HG03521 (cell line): ENCODE results near the gene FAM83F.
"Not testable (repeated sequence)": the region's sequence is repeated elsewhere in the genome, so short reads cannot be mapped to it uniquely, and the experiment has no call there.

Experiments
- ATAC-seq: cut with Tn5 transposase; IDR thresholded peaks from one replicate; pipeline ENCODE4 v1.9.1; 2021; ENCODE audit warnings: mild to moderate bottlenecking, moderate library complexity; ENCODE audit not compliant: unreplicated experiment

Gene FAM83F

DNA sequence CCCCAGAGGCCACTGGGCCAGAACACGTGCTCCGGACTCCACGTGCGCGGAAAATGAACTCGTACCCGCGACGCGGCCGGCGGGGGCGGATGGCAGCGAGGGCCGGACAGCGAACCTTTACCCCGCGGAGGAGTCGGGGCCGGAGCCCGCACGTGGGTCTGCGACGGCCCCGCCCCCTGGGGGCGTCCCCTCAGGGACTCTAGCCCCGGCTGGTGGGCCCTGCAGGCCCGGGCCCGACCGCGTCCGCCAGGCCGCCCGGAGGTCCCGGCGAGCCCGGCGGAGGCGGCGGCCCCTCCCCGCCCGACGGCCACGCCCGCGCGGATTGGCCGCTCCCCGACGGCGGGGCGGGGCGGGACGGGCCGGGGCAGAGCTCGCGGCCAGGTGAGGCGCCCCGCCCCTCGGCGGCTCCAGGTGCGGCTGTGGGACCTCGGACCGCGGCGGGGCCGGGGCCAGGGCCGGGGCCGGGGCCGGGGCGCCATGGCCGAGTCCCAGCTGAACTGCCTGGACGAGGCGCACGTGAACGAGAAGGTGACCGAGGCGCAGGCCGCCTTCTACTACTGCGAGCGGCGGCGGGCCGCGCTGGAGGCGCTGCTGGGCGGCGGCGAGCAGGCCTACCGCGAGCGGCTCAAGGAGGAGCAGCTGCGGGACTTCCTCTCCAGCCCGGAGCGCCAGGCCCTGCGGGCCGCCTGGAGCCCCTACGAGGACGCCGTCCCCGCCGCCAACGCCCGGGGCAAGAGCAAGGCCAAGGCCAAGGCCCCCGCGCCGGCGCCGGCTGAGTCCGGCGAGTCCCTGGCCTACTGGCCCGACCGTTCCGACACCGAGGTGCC is at the start of gene FAM83F:
TSS of gene FAM83F (plus strand) at position 389 of the 827 bp plus-strand sequence. CDS start at position 478, 89 bp downstream.
- no peak for ATAC-seq

DNA sequence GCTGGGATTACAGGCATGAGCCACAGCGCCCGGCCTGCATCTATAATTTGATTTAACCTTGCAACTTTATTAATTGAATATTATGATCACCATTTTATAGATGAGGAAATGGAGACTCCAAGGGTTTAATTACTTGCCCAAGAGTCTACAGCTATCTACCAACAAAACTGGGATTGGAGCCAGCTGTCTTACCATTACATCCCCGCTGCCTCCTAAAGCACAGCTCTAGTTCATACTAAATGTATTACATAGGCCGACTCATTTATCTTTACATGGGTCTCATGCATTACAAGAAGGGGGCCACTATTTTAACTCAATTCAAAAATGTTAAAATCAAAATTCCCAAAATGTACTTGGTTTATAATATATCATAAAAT is 48.6 kb upstream of the FAM83F start:
- ATAC-seq, result no peak

DNA sequence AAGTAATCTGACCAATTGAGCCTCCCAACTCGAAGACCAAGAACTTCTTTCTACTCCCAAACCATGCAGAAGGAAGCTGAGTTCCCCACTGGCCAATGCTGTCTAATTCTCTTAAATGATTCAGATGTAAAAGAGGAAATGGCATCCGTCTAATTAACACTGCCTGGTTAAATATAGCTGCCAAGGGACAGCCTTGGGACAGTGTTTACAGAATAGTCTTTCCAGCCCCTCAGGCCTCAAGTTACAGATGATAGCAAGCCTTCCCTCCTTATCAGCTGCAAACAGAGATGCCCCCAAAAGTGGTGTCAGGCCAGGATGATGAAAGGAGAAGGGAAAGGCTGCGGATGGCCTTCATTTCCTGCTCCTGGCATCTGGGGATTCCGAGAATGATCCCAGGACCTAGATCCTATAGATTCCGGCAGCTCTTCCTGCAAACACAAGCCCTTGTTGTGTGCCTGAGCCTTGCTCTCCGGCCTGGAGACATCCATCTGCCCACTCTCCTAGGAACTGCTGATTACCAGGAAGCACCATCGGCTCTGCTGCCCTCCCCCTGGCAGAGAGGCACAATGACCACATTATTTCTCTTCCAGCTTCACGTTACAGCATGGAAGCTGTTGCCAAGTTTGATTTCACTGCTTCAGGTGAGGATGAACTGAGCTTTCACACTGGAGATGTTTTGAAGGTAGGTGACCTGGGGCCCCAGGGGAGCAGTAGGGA is 48.1 kb upstream of the FAM83F start:
- ATAC-seq, result no peak

DNA sequence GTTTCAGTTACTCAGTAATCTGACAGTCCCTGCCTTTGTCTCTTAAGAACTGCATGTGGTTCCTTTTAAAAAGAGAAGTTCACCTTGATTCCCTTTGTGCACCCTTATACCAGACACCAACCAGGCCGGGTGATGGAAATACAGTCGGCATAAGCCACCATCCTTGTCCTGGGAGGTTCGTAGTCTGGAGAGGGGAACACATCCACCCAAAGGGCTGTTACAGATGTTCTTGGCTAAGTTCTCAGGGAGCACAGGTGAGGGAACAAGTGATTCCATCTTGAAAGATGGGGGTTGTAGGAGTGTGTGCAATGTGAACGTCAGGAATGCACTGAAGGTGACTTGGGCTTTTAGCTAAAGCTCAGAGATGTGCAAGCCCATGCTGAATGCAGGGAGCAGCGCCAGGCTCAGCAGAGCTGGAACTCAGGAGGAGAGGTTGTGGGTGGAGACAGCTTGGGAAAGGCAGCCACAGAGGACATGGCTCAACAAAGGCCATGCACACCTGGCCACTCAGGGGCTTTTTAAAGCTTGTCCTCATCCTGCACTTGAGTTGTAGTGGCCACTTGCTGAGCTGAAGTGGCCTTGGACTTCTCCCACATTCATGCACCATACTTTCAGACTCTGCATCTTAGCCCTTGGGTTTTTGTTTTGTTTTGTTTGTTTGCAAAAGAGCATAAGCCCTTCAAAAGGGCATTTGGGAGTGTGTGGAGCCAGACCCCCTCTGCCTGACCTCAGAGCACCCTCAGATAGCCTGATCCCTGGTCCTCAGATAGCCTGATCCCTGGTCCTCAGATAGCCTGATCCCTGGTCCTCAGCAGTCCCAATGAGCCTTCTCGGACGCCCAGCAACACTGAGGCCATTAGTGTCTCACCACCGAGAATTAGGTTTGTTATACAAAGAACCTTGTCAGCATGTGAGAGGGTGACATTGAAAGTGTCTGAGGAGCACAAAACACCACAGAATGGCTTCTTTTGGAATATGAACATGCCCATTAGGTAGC is 47.2 kb upstream of the FAM83F start:
- no peak for ATAC-seq

DNA sequence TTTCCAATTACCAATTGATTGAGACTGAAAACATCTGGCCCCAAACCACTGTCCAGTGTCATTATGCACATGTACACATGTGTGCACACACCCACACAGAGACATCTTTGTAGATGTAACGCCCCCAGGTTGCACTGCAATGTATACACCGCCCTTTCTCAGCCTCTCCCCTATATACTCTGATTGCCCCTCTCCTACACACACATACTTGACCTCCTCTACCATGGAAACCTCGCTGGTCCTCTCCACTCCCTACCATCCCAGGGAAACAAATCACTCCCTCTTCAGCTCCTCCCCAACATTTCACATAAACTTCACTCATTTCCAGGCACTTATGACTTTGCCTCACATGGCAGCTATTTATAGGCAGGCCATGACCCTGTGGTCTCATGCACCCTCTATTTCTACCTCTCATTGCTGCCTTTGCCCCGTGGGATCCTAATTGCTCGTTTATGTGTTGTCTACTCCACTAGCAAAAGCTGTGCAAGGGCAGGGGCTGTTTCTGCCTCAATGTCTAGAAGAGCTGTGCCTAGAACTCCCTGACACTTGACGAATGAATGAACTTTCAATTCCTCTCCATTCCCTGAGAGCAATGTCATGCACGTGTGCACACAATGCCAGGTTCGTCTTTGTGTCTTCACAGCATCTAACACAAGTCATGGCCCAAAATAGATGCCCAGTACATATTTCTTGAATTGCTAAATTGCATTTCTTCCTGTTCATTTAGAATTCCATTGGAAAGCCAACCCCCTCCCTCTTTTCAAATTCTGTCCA is 44.6 kb upstream of the FAM83F start:
- ATAC-seq, result no peak

DNA sequence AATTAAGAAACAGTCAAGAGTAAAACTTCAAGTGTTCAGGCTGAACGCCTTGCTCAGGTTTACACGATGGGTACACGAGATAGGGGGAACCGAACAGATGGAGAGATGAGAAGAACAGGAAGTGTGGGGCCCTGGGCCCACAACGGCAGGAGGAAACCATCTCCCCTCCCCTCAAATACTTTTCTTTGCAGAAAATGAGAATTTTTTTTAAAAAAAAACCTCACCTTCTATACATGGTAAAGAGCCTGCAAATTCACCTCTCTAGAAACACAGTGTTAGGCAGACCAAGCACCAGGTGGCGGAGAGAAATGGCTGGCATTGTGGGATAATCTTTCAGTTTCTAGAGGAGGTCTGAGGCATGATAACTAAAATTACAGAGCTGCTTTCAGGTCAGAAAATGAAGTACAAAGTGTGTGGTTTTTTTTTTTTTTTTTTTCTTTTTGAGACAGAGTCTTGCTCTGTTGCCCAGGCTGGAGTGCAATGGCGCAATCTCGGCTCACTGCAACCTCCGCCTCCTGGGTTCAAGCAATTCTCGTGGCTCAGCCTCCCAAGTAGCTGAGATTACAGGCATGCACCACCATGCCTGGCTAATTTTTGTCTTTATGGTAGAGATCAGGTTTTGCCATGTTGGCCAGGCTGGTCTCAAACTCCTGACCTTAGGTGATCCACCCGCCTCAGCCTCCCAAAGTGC is 43.0 kb upstream of the FAM83F start:
- ATAC-seq, result not testable (repeated sequence)

DNA sequence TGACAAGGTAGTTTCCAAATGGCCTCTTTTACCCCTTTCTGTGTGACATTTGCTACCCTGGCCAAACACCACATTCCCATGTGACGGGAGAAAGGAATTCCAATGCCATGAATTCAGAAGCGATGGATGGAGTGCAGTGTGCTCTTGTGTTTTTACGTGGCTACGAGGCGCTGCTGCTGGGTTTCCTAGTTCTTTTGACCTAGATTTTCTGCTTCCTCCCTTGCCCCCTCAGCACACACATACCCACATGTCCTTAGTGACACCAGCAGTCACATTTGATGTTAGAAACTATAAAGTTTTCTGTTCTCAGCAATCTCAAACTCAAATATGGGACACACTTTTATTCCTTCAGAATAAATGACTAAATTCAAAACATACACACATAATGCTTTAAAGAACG is 42.4 kb upstream of the FAM83F start:
- no peak for ATAC-seq

DNA sequence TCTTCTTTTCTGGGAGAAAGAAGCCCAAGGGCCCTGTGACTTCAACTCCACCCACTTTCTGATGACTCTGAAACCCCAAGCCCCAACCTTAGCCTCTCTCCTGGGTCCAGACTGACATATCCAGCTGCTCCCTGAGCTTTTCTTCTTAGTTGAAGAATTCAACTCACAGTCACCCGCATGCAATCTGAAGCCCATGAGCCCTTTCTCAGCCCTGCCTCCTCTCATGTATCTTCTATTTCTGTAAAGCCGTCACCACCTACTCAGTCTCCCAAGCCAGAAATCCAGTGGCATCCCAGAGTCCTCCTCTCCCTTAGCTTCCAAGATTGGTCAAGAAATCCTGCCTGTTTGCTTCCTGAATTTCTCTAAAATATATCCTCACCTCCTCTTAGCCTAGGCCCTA is 41.7 kb upstream of the FAM83F start:
- no peak for ATAC-seq

DNA sequence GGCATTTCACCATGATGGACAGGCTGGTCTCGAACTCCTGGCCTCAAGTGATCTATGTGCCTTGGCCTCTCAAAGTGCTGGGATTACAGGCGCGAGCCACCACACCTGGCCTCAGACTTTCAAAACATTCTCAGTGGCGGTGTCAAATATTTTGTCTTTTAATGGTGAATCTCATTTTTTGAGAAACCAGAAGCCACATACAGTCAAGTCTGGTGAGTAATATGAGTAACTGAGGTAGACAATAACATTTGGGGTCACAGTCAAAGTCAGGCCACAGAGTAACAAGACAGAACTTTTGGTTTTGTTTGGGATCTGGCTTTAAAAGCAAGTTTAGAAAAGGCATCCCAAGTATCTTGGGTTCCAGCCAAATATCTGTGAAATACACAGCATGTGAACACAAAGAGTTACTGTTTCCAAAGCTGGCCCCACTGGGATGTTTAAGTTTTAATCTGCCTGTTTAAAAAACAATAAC is 40.1 kb upstream of the FAM83F start:
- no peak for ATAC-seq

DNA sequence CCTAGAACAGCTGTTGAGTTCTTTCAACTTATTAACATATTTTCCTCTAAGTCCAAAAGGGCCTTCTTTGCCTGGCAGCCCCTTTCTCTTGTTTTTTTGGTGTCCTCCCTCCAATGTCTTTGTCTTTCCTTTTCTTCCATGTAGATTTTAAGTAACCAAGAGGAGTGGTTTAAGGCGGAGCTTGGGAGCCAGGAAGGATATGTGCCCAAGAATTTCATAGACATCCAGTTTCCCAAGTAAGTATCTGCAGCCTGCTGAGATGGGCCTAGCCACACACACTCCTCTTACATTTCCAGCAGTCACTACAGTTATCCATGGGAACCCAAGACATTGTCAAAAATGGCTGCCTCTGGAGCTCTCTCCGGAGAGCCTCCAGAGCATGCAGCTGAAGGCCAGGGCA is 39.1 kb upstream of the FAM83F start:
- ATAC-seq, result no peak

DNA sequence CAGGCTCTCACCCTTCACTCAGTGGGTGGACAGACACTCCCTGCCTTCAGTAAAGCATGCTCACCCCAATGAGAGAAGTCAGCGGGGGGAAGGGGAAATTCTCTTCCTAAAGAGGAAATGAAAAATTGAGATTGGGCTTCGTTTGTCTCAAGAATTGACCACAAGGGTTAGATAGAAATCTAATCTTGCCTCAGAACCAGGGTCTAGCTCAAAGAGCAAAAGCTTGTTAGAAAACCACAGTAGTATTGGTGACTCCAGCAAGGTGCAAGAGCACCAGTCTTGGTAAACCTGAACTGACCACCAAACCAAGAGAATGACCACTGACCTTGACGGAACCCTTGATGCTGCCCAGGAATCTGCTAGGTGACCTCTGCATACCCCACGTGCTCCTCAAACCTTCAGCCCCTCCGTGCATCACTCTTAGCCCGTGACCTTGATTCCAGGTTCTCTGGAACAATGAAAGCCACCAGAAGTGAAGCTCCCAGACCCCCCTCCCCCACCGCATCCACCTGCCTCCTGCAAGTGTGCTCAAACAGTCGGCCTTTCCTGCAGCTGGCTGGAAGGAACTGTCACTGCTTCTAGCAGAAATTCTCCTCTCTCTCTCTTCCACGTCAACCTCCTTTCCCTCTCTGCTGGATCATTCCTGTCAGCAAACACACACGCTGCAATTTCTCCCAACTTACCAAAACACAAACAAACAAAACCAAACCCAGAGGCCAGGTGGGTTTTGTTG is 37.7 kb upstream of the FAM83F start:
- ATAC-seq, result peak; percentile 48

DNA sequence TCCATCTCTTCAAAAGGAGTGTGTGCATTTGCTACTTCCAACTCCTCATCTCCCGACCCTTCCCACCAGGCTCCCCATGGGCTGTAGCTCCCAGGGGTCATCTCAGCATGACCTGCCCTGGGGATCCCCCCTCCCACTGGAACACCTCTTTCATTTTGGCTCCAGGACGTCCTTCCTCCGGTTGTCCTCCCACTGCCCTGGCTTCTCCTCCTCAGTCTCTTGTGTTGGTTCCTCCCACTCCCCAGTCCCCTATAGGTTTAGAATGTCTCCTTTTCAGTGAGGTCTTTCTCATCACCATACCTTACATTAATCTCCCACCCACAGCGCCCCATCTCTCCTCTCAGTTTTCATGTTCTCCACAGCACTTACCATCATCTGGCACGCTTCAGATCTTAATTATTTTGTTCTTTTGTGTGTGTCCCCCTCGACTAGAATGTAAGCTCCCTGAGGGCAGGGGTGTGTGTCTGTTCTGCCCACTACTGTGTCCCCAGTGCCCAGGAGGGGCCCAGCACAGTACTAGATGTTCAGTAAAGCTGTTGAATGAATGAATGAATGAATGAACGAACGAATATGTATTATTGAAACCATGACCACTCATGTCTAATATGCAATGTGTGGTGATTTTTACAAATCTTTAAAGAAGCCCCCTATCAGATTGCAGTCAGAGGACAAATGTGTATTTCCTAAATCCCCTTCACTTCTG is 36.6 kb upstream of the FAM83F start:
- no peak for ATAC-seq

DNA sequence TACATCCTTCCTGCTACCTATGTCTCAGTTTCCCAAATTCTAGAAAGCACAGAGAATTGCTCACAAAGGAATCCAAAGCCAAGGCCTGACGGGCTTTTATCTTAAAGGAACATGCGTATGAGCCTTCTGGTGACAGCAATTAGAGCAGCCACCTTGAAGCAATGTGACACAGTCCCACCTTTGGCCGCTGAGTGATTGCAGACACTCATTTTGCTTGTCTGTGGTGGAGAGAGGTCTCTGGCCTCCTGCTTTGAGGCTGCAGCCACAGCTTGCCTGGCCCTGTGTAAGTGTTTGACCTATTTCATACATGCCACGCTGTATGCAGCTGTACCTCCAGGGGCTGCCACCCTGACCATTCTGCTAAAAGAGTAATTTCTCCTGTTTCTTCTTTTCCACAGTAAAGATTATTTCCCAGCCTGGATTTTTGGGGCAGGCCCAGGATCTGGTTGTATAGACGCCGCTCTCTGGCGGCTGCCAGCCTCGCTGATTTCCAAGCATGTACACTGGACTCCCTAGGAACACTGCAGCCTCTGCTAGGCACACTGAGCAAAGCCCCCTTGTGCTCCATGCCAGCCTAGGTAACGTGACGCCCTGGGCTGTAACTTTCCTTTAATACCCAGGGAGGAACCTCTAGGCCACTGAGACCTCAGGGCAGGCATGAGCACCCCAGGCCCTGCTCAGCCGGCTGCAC is 35.7 kb upstream of the FAM83F start:
- ATAC-seq, result no peak

DNA sequence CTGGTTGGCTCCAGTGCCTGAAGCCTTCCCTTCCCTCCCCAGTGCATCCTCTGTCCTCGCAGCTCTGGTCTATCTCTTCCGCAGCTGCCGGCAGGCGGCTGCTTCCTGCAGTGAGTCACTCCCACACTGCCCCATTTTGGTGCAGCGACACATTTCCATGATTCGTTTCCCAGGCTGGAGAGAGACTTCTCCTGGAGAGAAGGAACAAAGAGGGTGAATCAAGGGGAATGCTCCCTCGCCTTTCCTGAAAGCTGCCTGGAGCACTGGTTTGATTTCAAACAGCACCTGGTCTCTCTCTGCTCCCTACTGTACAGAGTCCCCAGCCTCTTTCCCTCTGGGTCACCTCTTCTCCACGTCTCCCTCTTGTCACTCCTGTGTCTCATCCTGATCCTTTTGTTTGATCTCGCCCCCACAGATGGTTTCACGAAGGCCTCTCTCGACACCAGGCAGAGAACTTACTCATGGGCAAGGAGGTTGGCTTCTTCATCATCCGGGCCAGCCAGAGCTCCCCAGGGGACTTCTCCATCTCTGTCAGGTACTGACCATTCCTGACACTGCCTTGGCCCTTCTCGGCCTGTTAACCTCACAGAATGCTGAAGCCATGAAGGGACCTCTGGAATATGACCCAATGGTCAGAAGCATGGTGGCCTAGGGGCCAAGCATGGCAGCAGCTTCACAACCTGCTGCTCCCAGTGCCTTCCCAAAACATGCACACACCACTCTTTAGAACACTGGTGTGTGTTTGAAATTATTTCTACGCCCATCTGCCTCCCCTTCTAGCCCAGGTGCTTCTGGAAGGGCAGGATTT is 34.9 kb upstream of the FAM83F start, which contains the start of gene TMA7B:
TSS of gene TMA7B (plus strand) at position 758 of the 808 bp plus-strand sequence. CDS start 3,978 bp downstream, outside the sequence.
- no peak for ATAC-seq

DNA sequence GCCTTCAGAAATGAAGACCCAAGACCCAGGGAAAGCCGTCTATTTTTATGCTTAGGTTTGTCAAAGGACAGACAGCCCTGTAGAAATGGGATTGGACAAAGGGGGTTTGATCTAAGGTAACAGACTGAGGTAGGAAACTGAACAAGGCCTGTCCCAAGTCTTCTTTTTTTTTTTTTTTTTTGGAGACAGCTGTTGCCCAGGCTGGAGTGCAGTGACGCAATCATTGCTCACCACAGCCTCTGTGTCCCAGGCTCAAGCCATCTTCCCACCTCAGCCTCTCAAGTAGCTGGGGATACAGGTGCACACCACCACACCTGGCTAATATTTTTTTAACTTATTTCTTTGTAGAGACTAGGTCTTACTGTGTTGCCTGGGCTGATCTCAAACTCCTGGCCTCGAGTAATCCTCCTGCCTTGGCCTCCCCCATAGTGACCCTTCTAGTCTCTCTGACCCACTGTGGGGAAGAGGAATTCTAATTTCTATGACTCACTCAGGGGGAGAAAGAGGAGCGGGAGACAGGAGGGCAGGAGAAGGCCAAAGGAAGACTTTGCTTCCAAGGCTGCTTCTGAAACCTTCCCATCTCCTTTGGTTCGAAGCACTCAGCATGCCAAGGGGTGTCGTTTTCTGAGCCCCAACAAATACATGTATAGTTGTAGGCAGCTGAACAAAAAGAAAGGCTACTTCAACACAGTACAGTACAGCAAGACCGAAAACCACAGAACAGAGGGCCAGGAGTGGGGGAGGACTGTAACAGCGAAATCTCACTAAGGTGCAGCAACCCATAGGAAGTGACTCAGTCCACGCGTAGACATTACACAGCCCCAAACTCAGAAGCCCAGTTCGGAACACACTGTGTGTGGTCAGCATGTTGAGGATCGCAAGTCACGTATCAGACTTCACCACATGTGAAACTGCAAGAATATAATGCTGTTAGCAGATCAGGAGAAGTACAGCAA is 33.7 kb upstream of the FAM83F start:
- peak; percentile 67 for ATAC-seq

DNA sequence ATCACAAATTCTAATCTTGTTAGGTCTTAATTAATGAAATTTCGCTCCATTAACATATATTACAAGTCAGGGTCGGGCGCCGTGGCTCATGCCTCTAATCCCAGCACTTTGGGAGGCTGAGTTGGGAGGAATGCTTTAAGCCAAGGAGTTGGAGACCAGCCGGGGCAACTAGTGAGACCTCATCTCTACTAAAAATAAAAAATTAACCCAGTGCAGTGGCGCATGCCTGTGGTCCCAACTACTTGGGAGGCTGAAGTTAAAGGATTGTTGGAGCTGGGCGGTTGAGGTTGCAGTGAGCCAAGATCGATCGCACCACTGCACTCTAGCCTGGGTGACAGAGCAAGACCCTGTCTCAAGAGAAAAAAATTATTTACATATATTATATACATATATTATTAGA is 32.7 kb upstream of the FAM83F start:
- no peak for ATAC-seq
